PFSK-1 (cell line): ENCODE data around the gene PRRX1.

Experiments
- POLR2AphosphoS5 ChIP-seq: IDR thresholded peaks from 2 replicates; pipeline ENCODE4 v1.6.1; 2012; ENCODE audit warnings: low read depth, mild to moderate bottlenecking, control low read depth, low read length, moderate library complexity
- REST ChIP-seq, 2 experiments: IDR thresholded peaks; 2 replicates each; pipeline versions ENCODE4 v1.6.1 to v1.8.0; 2011 to 2012; ENCODE audit warnings: low read depth in 2 of 2, low read length in 2 of 2, control low read depth in 1 of 2, inconsistent platforms in 1 of 2, mild to moderate bottlenecking in 1 of 2, moderate library complexity in 1 of 2; ENCODE audit not compliant: insufficient read depth in 1 of 2
- SIN3A ChIP-seq: IDR thresholded peaks from 2 replicates; pipeline ENCODE4 v1.6.1; 2012; ENCODE audit warnings: mild to moderate bottlenecking, low read length, moderate library complexity, borderline replicate concordance; ENCODE audit not compliant: insufficient read depth
- TAF1 ChIP-seq: IDR thresholded peaks from 2 replicates; pipeline ENCODE4 v1.6.1; 2012; ENCODE audit warnings: low read length, control low read depth, borderline replicate concordance; ENCODE audit not compliant: insufficient read depth

- TF ChIP-seq POLR2AphosphoS5 (no peak), REST (IDR thresholded peaks at IDR 0.05; ENCODE audit: insufficient read depth in 1 of 2, low read depth in 2 of 2, low read length in 2 of 2) (no peak), TAF1 (no peak), SIN3A (no peak)
Observed at GRCh38 chr1:170685166-170685565, 21.2 kb downstream of the PRRX1 start.
